ENCODE data around the gene RPS24.

GRCh38 chr10:78019264-78019663 is 14.4 kb upstream of the RPS24 start:
- TF ChIP-seq CTCF (conservative IDR thresholded peaks at IDR 0.05; ENCODE audit: low read depth, low read length) (no peak), EZH2 (IDR thresholded peaks at IDR 0.05; ENCODE audit: borderline replicate concordance, low read depth, low read length, poor library complexity, severe bottlenecking) (no peak)

Measured in A673 (cell line).